ENCODE measurements around the gene PHF5A.

PHF5A gene

DNA sequence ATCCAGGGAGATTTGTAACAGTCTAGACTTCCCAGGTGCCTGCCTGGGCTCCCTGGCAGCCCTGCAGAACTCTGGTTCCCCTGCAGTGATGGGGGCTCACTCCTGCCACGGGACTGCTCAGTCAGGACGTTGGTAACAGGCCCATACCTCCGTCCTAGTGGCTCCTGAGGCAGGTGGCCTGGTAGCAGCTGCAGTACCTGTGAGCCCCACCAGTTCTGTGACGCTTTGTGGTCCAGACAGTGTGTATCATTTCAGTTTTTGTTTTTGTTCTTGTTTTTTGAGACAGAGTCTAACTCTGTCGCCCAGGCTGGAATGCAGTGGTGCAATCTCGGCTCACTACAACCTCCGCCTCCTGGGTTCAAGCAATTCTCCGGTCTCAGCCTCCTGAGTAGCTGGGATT lies 48.0 kb upstream of the PHF5A start:
- H4K20me1 ChIP-seq (ENCODE audit: insufficient read depth, low read length), result peaks cover 9% of the 10 kb centered on the region; the same call in 1 of the 2 replicates
- H3K27ac ChIP-seq (ENCODE audit: low read length), result no peak overlapping the region
- TF ChIP-seq, protein P1, sequence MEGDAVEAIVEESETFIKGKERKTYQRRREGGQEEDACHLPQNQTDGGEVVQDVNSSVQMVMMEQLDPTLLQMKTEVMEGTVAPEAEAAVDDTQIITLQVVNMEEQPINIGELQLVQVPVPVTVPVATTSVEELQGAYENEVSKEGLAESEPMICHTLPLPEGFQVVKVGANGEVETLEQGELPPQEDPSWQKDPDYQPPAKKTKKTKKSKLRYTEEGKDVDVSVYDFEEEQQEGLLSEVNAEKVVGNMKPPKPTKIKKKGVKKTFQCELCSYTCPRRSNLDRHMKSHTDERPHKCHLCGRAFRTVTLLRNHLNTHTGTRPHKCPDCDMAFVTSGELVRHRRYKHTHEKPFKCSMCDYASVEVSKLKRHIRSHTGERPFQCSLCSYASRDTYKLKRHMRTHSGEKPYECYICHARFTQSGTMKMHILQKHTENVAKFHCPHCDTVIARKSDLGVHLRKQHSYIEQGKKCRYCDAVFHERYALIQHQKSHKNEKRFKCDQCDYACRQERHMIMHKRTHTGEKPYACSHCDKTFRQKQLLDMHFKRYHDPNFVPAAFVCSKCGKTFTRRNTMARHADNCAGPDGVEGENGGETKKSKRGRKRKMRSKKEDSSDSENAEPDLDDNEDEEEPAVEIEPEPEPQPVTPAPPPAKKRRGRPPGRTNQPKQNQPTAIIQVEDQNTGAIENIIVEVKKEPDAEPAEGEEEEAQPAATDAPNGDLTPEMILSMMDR (IDR thresholded peaks at IDR 0.05; ENCODE audit: borderline replicate concordance, extremely low read depth, low read length, poor library complexity, severe bottlenecking), result no peak
- no peak overlapping the region for H2AFZ ChIP-seq (ENCODE audit: low read depth, low read length)
- no peaks in the 10 kb centered on the region for H3K27me3 ChIP-seq (ENCODE audit: insufficient read depth, low read length, poor library complexity)
- no peaks in the 10 kb centered on the region for H3K4me1 ChIP-seq (ENCODE audit: insufficient read depth, low read length)
- H3K79me2 ChIP-seq (ENCODE audit: insufficient read depth, low read length), result no peaks in the 10 kb centered on the region
- ATAC-seq (ENCODE audit: insufficient read depth, low read depth) (peak; percentile 22; the same call in 1 of the 3 replicates), DNase-seq (no peak)
- H3K9me3 ChIP-seq (ENCODE audit: insufficient read depth, low read length, severe bottlenecking), result no peaks in the 10 kb centered on the region
- H3K4me3 ChIP-seq (ENCODE audit: low read depth in 1 of 2, low read length in 2 of 2), result no peak overlapping the region
- H3K4me2 ChIP-seq (ENCODE audit: insufficient read depth, low read length), result no peak overlapping the region
- no peak overlapping the region for H3K9ac ChIP-seq (ENCODE audit: low read depth, low read length)
- H3K36me3 ChIP-seq (ENCODE audit: insufficient read depth, low read length), result peaks cover 77% of the 10 kb centered on the region

DNA sequence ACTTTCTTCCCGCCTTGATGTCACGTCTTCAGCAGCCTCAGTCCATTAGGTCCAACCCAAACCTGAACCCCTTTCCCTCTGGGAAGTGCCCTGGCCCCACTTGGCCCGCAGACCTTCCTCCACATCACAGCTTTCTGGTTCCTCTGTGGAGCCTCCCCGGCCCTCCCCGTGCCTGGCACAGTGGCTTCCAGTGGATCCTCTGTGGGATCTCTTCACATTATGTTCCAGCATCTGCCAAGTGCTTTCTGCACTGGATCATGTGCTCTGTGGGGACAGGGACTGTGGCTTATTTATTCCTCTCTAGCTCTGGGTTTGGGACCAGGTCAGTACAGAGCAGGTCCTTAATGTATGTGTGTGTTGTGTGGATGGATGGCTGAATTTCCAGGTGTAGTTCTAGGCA lies 44.9 kb upstream of the PHF5A start:
- Histone ChIP-seq H3K27ac (ENCODE audit: low read length) (no peak overlapping the region), H3K27me3 (ENCODE audit: insufficient read depth, low read length, poor library complexity) (no peaks in the 10 kb centered on the region), H3K36me3 (ENCODE audit: insufficient read depth, low read length) (peaks cover 89% of the 10 kb centered on the region)

DNA sequence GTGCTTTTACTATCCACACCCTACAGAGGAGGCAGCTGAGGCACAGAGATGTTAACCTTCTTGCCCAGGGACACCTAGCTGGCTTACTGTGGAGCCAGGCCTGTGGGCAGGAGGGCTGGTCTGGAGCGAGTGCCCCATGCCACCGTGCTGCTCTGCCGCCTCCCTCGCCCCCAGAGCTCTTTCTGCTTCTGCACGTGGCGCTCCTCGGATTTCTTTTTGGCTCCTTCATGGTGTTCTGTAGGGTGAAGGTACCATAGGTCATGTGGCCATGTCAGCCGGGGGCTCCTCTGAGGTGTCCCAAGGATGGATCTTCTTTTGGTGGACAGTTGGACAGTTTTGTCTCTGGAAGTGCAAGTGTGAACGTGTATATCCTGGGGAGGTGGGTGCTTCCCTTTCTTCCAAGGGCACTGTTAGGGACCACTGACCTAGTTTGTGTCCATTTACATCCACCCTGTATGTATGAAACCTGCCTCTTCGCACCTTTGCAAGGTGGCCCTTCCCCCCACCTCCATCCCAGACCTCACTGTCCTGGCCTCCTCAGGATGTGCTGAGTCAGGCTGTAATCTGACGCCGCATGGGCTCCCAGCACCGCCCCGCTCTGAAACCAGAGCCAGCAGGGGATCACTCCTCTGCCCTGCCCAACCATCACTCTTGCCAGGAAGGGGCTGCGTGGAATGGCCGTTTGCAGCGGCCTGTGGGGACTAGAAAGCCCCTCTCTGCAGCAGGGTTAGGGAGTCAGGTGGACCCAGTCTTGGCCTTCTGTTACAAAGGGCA lies 44.1 kb upstream of the PHF5A start:
- H3K9ac ChIP-seq (ENCODE audit: low read depth, low read length), result no peak overlapping the region
- no peak overlapping the region for H3K4me3 ChIP-seq (ENCODE audit: low read depth in 1 of 2, low read length in 2 of 2)
- H3K4me2 ChIP-seq (ENCODE audit: insufficient read depth, low read length), result no peak overlapping the region
- DNase-seq, result no peak
- ATAC-seq (ENCODE audit: insufficient read depth, low read depth), result no peak
- H3K27me3 ChIP-seq (ENCODE audit: insufficient read depth, low read length, poor library complexity), result no peaks in the 10 kb centered on the region
- no peak overlapping the region for H3K27ac ChIP-seq (ENCODE audit: low read length)
- H3K79me2 ChIP-seq (ENCODE audit: insufficient read depth, low read length), result no peaks in the 10 kb centered on the region; the same call in 1 of the 2 replicates
- no peaks in the 10 kb centered on the region for H3K9me3 ChIP-seq (ENCODE audit: insufficient read depth, low read length, severe bottlenecking)
- H3K36me3 ChIP-seq (ENCODE audit: insufficient read depth, low read length), result peaks cover 89% of the 10 kb centered on the region
- no peaks in the 10 kb centered on the region for H3K4me1 ChIP-seq (ENCODE audit: insufficient read depth, low read length)
- H4K20me1 ChIP-seq (ENCODE audit: insufficient read depth, low read length), result 0 out of 2 replicates have a peak, but pooled peaks cover 14% of the 10 kb centered on the region
- no peak overlapping the region for H2AFZ ChIP-seq (ENCODE audit: low read depth, low read length)
- TF ChIP-seq EZH2 (IDR thresholded peaks at IDR 0.05; ENCODE audit: borderline replicate concordance, low read depth, low read length, severe bottlenecking), result no peak
- TF ChIP-seq, protein P1 (IDR thresholded peaks at IDR 0.05; ENCODE audit: borderline replicate concordance, extremely low read depth, low read length, poor library complexity, severe bottlenecking), result no peak

More for the DNA sequence above, 44.9 kb upstream of the PHF5A start:
- TF ChIP-seq EZH2 (IDR thresholded peaks at IDR 0.05; ENCODE audit: borderline replicate concordance, low read depth, low read length, severe bottlenecking), result no peak
- TF ChIP-seq, protein P1 (IDR thresholded peaks at IDR 0.05; ENCODE audit: borderline replicate concordance, extremely low read depth, low read length, poor library complexity, severe bottlenecking), result no peak
- ATAC-seq (ENCODE audit: insufficient read depth, low read depth) (no peak), DNase-seq (no peak)
- Histone ChIP-seq H3K4me2 (ENCODE audit: insufficient read depth, low read length) (no peak overlapping the region), H2AFZ (ENCODE audit: low read depth, low read length) (no peak overlapping the region), H3K9ac (ENCODE audit: low read depth, low read length) (no peak overlapping the region), H3K4me3 (ENCODE audit: low read depth in 1 of 2, low read length in 2 of 2) (no peak overlapping the region), H3K79me2 (ENCODE audit: insufficient read depth, low read length) (no peaks in the 10 kb centered on the region; the same call in 1 of the 2 replicates), H4K20me1 (ENCODE audit: insufficient read depth, low read length) (peaks cover 17% of the 10 kb centered on the region; the same call in 1 of the 2 replicates), H3K4me1 (ENCODE audit: insufficient read depth, low read length) (no peaks in the 10 kb centered on the region), H3K9me3 (ENCODE audit: insufficient read depth, low read length, severe bottlenecking) (no peaks in the 10 kb centered on the region)
